RCC 7860 (cell line): Measurements from ENCODE around the gene UNC119.

ENCODE experiments used
- DNase-seq: peaks from one replicate; pipeline ENCODE4 v3.0.0-alpha.2; 2015; ENCODE audit warnings: low spot score
- FAIRE-seq: peaks from 2 replicates; lab custom pipeline; 2012; peaks lifted over from hg19 to GRCh38; lab: Jason Lieb, UNC

UNC119 gene

DNA sequence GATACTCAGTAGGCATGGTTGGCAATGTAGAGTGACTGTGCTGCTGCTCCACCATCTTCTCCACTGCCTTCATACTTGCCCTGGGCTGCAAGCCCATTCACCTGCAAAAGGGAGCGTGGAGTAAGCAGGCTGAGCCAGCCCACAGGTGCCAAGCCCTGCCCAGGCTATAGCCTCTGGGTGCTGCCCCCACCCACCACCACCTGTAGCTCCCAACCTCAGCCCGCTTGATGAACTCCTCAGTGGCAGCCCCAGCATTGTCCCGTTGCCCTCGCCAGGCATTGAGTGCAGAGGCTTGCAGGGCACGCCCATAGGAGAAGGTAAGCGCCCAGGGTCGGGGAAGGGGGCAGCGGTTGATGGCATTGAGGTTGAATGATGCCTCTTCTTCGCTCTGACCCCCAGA lies 21.1 kb upstream of the UNC119 start:
- FAIRE-seq (no peak), DNase-seq (no peak)

DNA sequence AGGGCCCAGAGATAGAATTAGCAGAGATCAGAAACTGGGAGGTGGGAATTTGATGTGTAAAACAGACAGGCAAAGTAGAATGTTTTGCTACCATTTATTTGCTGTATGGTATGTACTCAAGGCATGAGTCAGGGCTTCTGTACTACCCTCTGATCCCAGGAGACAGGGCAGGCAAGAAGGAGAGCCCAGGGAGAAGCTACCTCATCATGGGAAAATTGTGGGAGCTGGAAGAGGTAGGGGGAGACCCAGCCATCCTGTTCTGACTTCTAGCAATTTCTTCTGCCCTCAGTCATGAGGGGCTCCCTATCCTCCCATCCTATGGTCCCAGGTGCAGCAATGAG lies 20.6 kb upstream of the UNC119 start:
- FAIRE-seq, result no peak
- DNase-seq, result no peak

DNA sequence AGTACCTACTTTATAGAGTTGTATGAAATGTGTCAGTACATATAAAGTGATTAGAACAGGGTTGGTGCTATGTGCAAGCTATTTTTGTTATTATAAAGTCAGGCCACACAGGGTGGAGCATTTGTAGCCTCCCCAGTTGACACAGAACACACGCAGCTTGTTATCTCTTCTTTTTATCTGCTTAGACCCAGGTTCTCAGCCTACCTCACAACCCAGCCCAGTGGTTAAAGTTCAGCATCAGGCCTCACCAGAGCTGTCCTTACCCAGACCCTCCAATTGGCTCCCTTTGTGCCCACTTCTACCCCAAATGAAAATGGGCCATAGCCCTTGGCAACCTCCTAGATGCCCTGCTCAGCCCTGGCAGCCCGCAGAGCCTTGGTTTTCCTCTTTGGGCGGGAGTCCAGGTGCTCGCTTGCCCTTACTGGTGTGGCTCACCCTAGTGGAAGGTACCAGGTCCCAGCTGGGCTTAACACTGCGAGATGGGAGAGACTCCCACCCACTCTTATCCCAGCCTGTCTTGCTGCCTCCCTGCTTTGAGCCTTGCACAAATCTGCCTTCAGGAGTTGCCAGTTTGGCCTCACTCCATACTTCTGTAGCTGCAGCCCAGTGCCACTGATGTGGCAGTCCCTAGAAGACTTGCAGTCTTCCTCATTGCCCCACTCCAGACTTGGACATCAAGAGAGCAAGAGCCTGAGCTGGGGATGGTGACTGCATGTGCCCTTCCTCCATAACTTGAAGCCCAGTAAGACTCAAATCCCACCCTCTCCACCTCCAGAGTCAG lies 20.0 kb upstream of the UNC119 start:
- FAIRE-seq, result no peak

DNA sequence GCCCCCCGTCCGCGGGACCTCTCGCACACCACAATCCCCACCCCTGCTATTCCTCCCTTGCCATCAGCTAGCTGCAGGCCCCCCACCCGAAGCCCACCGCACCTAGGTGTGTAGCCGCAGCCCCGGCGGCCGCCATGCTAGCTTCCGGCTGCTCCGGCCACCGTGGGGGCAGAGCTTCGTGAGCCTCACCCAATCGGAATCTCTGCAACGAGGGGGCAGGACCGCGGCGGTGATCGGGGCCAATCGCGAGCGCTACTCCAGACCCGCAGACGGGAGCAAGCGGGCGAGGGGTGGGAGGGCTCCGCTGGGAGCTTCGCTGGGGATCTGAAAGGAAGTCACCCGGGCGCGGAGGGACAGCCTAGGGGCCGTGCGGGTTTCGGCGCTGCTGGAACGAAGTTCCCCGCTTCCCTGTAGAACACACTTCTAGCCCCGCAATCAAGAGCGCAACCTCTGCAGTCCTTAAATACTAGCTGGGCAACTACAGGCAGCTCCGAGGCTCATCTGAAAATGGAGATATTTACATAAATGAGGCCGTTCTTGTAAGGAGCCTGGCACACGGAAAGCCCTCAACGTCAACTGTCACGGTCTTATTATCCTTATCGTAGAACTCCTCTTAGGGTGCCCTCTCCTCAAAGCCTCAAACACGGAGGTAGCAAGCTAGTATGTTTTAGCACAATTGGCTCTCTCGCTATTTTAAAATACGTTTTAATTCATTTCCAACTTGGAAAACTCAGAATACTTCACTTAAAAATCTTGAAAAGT lies 19.1 kb upstream of the UNC119 start, which contains the start of gene PIGS:
Gene PIGS (minus strand): TSS at position 164 of the 762 bp plus-strand sequence. CDS start 28 bp downstream, at position 136.
- FAIRE-seq (peak; percentile 30), DNase-seq (peak; percentile 81)

More for the DNA sequence above, 20.0 kb upstream of the UNC119 start:
- no peak for DNase-seq

DNA sequence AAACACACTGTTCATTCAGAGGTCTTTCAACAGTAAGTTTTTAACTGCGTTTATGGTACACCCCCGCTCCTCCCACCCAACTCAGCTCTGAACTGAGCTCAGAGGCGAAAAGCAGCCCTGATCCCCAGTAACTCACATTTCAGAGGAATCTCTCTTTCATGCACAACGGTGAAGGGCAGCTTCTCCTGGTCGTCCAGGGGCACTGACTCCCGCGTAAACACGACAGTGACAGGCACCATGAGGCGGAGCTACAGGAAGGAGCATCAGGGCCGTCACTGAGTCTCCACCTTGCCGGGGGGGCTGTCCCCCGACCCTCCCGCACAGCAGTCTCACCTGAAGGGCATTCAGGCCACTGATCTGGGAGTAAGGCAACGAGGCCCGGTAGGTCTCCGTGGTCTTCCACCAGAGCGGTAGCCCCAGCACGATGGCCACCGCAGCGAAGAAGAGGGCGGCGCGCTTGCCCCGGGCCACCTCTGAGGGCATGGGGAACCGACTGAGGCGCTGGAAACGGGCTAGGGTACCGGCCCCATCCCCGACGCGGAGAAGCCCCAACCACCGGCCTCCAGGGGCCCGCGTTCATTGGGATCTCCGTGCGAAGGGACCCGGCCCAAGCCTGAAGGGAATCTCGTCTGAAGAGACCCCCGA lies 18.4 kb upstream of the UNC119 start:
- DNase-seq (no peak), FAIRE-seq (no peak)

DNA sequence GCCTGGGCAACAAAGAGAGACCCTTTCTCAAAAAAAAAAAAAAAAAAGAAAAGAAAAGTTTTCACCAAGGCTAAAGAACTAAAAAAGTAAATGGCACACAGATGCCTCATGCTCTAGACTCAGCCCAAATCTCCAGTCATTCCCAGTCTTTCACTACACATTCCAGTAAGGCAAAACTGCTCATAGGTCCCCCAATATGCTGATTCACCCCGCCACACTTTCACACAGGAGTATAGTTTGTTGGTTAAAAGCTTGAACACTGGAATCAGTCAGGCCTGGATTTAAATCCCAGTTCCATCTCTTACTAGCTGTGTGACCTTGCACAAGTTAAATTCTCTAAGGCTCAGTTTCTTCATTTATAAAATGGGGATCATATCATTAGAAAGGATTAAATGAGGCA lies 17.0 kb upstream of the UNC119 start:
- DNase-seq (no peak), FAIRE-seq (no peak)

DNA sequence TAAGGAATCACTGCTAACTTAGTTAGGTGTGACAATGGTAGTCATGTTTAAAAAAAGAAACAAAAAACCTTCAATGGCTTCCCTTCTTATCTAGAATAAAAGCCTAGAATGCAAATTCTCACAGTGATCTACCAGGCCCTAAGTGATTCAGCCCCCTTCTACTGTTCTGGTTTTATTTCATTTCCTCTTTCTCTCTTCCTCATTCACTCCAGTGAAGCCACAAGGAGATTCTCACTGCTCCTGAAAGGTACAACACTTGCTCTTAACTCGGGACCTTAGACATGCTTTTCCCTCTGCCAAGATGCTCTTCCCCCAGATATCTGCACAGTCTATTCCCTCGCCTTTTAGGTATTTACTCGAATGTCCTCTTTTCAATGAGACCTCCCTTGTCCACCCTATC lies 15.2 kb upstream of the UNC119 start:
- no peak for DNase-seq
- no peak for FAIRE-seq

DNA sequence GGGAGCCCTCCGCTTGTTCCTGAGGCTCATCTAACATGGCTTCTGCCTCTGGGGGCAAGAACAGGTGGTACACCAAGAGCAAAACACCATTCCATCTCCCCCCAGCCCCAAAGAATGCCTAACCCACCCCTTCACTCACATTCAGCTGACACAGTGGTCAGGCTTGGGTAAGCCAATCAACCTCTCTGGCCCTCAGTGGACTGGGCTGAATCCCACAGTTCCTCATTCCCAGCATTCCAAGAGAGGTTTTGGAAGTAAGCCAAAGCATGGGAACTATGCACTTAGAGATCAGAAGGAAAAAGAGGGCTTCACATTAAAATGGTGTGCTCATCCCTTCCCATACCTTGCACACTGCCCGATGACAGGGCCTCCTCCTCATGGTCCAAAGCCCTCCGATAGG lies 11.1 kb upstream of the UNC119 start:
- peak; percentile 64 for DNase-seq

DNA sequence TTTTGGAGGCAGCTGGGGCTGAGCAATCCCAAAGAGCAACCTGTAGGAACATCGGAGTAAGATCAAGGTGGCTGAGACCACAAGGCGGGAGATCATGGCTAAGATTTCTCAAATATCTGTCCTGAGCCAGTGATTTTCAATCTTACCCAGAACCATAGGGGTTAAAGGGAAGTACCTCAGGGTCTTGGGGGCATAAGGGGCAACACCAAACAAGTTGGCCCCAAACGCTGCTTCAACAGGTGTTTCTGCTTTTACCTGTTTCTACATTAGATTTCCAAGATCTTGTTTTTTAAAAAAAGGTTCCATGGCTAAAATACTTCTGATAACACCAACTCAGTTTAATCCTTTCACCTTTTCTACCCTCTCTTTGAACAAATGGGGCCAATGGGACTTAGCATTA lies 2.6 kb upstream of the UNC119 start:
- FAIRE-seq (no peak), DNase-seq (no peak)

More for the DNA sequence above, 11.1 kb upstream of the UNC119 start:
- no peak for FAIRE-seq

DNA sequence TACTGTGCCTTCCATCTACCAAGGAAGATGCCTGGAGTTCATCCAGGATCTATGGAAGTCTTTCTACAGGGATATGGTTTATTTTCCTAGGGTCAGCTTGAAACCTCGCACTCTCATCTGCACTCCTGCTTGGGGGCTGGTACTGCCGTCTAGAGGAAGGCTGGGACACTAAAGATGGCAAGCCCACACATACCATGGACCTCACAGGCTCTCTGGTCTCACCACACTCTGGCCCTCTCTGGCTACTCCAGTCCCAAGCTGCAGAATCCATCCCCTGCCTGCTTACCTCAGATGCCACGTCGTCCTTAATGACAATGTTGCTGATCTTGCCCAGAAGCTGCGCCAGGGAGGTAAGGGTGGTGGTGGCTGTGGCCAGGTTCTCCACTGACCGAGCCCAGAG lies 2.1 kb upstream of the UNC119 start:
- DNase-seq (no peak), FAIRE-seq (no peak)

DNA sequence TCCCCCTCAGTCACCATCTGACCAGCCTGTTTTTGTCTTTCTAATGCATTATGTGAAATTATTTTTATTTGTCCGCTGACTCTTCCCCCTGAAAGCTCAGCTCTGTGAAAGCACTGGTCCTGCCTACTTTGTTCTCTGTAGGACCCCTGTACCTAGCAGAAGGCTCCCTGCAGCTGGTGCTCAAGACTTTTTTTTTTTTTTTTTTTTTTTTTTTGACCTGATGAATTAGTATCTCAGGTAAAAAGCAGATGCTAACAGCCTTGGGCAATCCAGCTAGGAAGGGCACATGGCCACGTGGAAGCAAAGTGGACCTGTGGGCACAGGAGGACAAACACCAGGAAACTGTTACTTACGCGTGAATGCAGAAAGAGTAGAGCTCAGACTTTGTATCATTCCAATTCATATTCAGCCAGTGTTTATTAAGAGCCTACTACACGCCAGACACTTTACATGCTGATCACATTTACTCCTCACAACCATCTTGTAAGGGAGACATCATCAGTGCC lies 629 bp upstream of the UNC119 start:
- FAIRE-seq (no peak), DNase-seq (no peak)

DNA sequence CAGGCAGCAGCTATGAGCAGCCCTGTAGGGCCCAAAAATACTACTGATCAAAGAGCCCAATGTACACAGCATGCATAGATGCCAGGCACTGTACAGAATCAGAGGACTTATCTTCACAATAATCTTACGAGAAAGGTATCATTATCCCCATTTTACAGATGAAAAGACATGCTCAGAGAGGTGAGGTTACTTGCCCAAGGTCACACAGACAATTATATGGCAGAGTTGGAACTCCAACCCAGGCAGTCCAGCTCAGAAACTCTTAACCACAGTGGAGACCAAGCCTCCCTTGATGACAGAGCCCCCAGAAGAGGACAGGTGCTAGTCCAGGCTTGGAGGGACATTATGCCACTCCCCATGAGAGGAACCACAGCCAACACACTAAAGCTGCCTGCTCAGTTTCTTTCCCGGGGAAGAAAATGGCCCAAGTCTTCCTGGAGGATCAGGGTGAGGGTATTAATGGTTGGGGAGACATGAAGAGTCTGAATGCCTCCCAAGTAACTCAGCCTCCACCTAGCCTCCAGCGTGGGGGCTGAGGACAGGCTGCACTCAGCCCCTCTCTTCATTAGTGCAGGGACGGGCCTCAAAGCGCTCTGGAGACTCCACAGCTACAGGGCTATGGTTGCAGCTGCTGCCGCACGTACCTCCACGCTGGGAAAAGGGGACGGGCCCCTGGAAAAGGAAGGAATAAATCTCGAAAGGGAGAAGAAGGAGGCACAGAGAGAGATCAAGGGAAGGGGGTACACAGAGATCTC lies 826 bp downstream of the UNC119 start:
- FAIRE-seq (no peak), DNase-seq (no peak)

DNA sequence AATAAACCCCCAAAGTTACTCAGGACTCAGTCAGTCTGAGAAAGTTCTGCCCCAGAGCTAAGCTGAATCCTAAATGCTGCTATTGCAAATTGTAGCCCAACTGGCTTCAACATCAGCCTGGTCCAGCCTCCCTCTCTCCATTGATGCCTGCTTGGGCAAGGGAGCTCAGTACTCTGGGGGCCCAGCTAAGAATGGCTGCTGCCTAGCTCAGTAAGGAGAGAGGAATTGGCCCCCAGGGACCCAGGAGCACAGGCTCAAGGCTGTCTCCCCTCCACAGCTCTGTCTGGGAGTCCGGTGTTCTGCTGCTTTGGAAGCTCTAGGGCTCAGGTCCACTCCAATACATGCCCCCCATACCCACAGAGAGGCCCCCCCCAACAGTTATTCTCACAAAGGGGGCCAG lies 1.6 kb downstream of the UNC119 start:
- no peak for DNase-seq
- no peak for FAIRE-seq

DNA sequence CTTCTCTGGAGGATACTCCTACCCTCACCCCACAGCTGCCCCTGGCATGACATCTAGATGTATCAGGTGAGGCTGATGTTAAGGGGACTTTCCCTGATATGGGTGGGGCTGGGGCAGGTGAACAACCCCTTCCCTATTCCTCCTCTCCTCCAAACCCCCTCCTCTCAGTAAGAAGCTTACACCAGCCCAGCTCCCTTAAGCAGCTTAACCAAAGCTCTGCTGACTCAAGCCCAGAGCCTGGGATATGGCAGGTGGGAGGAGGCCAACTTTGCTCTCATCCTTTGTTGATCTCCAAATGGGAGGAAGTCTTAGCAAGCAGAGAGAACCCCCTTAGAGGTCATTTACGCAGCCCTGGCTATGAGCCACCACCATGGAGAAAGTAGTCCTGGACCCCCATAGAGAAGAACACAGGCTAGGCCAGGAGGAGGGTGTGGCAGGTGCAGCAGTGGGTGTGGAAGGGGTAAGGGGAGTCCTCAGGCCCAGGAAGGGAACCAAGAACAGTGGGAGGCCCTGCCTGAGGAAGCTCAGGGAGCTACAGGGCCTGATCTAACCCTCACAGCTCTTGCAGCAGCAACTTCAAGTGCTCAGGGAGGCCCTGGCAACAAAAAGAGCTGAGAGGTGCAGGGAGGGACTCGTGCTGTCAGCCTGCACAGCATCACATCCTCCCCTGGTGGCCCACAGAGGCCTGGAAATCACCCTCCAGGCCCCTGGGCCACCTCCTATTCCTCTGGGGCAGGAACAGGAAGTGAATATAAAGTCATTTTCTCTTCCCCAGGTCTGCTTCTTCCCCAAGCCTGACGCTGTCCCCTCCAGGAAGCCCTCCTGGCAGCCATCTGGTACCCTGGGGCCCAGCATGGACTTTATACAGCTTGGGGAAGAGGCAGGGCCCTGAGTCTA lies 2.9 kb downstream of the UNC119 start:
- DNase-seq (no peak), FAIRE-seq (no peak)

DNA sequence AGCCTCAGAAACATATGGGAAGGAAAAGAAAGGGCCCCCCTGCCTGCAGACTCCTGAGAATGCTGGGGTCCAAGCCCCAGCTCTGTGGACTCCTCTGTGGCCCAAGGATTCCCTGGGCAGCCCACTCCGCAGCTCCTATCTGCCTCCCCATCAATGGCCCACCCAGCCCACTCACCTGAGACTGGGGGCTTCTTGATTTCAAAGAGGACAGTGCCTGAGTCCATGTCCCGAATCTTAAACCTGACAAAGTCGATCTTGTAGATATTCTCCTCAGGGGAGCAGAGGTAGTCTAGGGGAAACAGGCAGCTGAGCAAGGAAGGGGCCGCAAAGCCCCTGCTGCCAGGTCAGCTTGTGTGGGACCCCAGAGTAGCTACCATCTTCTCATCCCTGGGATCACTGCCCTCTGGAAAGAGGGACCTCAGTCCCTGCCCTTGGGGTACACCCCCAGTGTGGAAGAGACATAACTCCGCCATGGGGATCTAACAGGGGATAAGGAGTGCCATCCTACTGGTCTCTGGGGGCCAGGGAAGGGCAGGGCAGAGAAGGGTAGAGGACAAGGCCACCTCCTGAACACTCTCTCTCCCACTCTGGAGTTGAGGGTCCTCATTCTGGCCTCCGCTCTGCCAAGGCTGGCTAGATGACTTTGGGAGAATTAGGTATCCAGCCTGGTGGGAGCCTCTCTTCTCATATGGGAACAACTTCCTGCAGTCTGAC lies 3.9 kb downstream of the UNC119 start:
- no peak for DNase-seq
- FAIRE-seq, result no peak

DNA sequence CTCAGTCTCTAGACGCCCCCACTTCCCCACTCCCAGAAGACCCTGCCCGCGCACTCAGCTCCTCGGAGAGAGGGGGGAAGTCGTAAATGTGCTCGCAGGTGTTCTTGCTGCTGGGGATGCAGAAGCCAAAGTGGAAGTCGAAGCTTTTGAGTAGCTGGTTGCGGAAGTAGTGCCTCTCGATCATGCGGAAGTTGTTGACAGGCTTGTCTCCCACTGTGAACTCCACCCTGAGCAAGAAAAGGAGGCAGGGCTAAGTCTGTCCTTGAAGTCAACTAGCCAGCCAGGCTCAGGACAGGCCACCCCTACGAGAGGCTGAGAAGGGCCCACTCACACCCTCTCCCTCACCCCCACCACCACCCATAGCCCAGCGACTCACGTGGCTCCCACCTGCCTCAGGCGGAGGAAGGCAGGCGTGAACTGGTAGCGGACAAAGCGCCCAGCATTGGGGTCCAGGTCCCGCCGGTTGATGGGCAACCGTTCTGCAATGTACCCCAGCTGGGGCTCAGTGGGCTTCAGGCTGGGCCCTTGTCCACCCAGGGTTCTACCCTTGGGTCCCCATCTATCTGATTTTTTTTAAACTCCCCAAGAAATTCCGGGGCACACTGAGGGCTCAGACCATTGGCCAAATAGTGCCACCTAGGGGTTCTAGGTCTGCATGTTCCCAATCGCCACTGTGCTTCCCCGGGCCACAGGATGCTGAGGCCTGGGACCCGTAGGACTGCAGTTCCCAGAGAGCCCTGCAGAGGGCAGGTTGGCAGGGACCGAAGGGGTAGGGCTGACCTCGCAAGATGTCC lies 4.6 kb downstream of the UNC119 start:
- DNase-seq (peak; percentile 54), FAIRE-seq (peak; percentile 16)

DNA sequence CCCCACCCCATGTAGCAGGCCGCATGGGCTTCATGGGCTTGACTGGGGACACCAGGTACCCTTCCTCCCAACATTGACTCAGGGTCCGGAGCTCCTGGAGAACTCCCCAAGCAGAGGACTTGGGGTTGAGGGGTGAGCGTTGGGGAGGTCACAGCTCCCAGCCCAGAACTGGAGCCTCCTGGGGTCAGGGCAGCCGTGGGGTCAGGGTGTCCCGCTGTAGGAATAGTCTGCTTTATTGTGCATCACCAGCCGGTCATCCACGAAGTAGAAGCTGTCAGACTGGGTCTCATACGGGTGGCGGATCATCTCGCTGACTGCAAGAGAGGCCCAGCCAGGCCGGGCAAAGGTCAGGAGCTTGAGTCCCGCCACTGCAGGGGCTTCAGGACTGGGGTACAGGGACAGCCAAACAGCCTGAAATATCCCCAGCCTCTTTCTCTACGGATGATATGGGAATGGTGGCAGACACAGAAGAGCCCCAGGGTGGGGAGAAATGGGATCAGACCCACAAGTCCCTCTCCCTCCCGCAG lies 5.3 kb downstream of the UNC119 start:
- DNase-seq, result no peak
- no peak for FAIRE-seq

DNA sequence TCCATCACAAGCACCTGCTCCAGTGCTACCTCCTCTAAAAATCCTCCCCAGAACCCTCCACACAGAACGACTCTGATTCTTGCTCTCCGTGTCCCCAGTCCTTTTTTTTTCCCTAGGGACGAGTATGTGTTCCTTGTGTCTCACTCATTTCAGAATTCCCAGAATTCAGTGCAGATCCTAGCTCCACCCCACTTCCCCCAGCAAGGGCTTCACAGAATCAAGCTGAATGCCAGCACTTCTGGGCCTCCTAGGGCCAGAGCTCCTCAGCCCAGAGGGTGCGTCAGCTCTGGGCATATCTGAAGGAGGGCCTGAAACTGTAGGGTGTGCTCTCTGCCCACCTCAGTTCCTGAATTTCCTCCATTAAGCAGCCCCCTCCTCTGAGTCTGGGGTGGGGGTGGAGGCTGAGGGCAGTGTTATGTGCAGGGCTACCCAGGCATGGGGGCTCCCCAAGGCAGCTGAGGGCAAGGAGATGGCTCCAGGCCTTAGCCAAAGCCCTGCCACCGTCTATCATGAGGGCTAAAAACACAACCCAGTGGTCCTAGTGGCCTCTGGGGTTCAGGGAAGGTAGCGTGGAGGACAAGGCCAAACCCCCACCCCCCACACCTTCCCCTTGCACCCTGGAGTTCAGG lies 6.5 kb downstream of the UNC119 start:
- FAIRE-seq, result no peak
- no peak for DNase-seq
